ENCODE data around the gene C16orf87.
A peak's percentile ranks its signal among the peaks of the same experiment; 100 is the strongest.

Gene C16orf87

DNA sequence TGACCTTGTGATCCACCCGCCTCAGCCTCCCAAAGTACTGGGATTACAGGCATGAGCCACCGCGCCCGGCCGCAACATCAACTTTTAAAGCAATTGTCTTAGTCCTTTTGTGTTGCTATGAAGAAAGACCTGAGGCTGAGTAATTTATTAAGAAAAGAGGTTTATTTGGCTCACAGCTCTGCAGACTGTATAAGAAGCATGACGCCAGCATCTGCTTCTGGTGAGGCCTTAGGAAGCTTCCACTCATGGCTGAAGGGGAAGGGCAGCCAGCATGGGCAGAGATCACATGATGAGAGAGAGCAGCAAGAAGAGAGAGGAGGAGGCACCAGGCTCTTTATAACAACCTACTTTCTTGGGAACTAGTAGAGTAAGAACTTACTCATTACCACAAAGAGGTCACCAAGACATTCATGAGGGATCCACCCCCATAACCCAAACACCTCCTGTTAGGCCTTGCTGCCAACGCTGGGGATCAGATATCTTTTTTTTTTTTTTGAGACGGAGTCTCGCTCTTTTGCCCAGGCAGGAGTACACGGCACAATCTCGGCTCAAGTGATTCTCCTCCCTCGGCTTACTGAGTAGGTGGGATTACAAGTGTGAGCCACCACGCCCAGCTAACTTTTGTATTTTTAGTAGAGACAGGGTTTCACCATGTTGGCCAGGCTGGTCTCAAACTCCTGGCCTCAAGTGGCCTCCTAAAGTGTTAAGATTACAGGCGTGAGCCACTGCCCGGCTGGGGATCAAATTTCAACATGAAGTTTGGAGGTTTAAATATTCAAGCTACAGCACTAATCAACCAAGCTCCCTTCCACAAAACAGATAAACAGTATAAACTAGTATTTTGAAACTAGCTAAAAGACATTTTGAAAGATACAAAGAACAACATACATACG, 31.8 kb upstream of the C16orf87 start:
- no peak overlapping the region for H3K4me3 ChIP-seq (ENCODE audit: low read depth, low read length)
- CTCF ChIA-PET, result interaction anchor here (0.7 to 7.5 kb wide), 7 partner anchors 10 to 189 kb away, joined by 3 to 76 read pairs (median 4); no protein-coding TSS in a partner anchor
- TF ChIP-seq CTCF (IDR thresholded peaks at IDR 0.05; ENCODE audit: insufficient read depth, low read length, missing control alignments), result no peak
- no peak for DNase-seq (ENCODE audit: low read depth, low spot score)
- POLR2A ChIA-PET, result no interaction called here

GRCh38 chr16:46859719-46860152, 28.8 kb upstream of the C16orf87 start:
- no peak for DNase-seq (ENCODE audit: low read depth, low spot score)
- TF ChIP-seq CTCF (IDR thresholded peaks at IDR 0.05; ENCODE audit: insufficient read depth, low read length, missing control alignments), result no peak
- ChIA-PET CTCF (interaction anchor here (0.8 to 6.9 kb wide), 5 partner anchors 8 to 91 kb away, joined by 3 to 76 read pairs (median 7); no protein-coding TSS in a partner anchor), POLR2A (no interaction called here)
- H3K4me3 ChIP-seq (ENCODE audit: low read depth, low read length), result no peak overlapping the region

GRCh38 chr16:46858151-46858550, 27.2 kb upstream of the C16orf87 start:
- H3K4me3 ChIP-seq (ENCODE audit: low read depth, low read length), result no peak overlapping the region
- ChIA-PET POLR2A (no interaction called here), CTCF (interaction anchor here (0.9 to 6.9 kb wide), 11 partner anchors 13 to 72 kb away, joined by 3 to 76 read pairs (median 5); no protein-coding TSS in a partner anchor)
- TF ChIP-seq CTCF (IDR thresholded peaks at IDR 0.05; ENCODE audit: insufficient read depth, low read length, missing control alignments), result no peak
- no peak for DNase-seq (ENCODE audit: low read depth, low spot score)

DNA sequence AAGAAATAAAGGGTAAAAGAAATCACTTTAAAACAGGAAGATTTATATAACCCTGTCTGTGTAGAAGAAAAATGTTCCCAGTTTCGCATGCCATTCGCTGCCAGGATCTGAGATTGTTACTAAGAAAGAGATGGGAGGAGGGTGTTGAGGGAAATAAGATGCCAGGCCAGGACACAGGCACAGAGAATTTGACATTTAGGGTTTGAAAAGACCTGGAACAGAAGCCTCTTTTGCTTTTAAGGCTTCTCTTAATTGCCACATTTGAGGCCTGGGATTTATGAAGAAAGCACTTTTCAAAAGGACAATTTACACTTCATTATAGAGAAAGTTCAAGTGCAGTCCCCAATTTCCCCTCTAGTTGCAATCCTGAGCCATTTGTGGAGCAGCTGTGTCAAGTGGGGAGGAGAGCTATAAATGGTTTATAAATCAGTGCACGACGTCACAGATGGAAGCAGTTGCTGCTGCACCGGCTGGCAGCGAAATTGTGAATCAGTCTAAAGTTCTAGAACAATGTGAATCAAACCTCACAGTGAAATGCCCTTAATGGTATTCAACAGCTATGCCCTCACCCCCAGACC, 26.5 kb upstream of the C16orf87 start:
- TF ChIP-seq CTCF (IDR thresholded peaks at IDR 0.05; ENCODE audit: insufficient read depth, low read length, missing control alignments), result peak; percentile 27
- DNase-seq (ENCODE audit: low read depth, low spot score), result no peak
- ChIA-PET CTCF (interaction anchor here (0.8 to 6.9 kb wide), 12 partner anchors 12 to 73 kb away, joined by 3 to 76 read pairs (median 4); no protein-coding TSS in a partner anchor), POLR2A (no interaction called here)
- no peak overlapping the region for H3K4me3 ChIP-seq (ENCODE audit: low read depth, low read length)

DNA sequence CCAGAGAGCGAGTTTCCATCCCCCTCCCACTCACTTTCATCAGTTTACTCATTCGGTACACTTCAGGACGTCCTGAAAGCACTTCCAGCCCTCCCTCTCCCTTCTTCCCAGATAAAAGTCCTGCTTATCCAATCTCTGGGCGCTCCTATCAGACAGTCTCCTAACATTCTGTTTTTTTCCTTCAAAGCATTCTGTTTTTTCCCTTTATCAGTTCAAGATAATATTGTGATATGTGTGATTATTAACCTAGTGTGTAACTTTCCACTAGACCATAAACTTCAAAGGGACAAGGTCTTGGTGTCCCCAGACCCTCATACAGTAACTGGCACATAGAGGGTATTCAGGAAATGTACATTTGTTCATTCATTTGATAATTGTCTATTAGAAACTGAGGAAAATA, 24.4 kb upstream of the C16orf87 start:
- DNase-seq (ENCODE audit: low read depth, low spot score), result no peak
- no peak for TF ChIP-seq CTCF (IDR thresholded peaks at IDR 0.05; ENCODE audit: insufficient read depth, low read length, missing control alignments)
- ChIA-PET POLR2A (no interaction called here), CTCF (interaction anchor here (1.3 to 5.5 kb wide), 7 partner anchors 9 to 1309 kb away, joined by 4 to 284 read pairs (median 24); no protein-coding TSS in a partner anchor)
- no peak overlapping the region for H3K4me3 ChIP-seq (ENCODE audit: low read depth, low read length)

DNA sequence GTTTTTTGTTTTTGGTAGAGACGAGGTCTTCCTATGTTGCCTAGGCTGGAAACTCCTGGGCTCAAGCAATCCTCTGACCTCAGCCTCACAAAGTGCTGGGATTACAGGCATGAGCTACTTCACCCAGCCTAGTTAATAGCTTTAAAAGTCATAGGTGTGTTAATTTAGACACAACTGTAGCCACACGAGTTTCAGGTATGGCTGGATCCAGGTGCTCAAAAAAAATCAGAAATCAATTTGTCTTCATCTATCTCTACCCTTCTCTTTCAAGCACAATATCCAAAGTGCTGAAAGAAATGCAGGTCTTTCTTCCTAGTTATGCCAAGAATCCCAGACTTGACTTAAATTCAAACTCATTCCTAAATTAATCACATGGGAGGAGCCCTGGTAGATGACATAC, 23.9 kb upstream of the C16orf87 start:
- ChIA-PET POLR2A (no interaction called here), CTCF (interaction anchor here (0.9 to 5.5 kb wide), 26 partner anchors 10 to 1310 kb away, joined by 3 to 284 read pairs (median 6); partner anchors contain the start of genes DNAJA2, GPT2, ITFG1 and PHKB)
- no peak for DNase-seq (ENCODE audit: low read depth, low spot score)
- H3K4me3 ChIP-seq (ENCODE audit: low read depth, low read length), result no peak overlapping the region
- no peak for TF ChIP-seq CTCF (IDR thresholded peaks at IDR 0.05; ENCODE audit: insufficient read depth, low read length, missing control alignments)

Data from AG04449 (cell line).